AG09319 (cell line): Measurements from ENCODE around the gene OR10H3.

Experiments used
- DNase-seq: peaks from one replicate; pipeline ENCODE4 v3.0.0-alpha.2; 2010; ENCODE audit warnings: low read depth; ENCODE audit errors: extremely low read depth
- TF ChIP-seq, protein P1 (sequence below): IDR thresholded peaks from 2 replicates; pipeline ENCODE4 v1.5.1; 2011; ENCODE audit warnings: low read depth, mild to moderate bottlenecking, inconsistent platforms, low read length, moderate library complexity

OR10H3 gene, protein sequence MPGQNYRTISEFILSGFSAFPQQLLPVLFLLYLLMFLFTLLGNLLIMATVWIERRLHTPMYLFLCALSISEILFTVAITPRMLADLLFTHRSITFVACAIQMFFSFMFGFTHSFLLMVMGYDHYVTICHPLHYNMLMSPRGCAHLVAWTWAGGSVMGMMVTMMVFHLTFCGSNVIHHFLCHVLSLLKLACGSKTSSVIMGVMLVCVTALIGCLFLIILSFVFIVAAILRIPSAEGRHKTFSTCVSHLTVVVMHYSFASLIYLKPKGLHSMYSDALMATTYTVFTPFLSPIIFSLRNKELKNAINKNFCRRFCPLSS

DNA sequence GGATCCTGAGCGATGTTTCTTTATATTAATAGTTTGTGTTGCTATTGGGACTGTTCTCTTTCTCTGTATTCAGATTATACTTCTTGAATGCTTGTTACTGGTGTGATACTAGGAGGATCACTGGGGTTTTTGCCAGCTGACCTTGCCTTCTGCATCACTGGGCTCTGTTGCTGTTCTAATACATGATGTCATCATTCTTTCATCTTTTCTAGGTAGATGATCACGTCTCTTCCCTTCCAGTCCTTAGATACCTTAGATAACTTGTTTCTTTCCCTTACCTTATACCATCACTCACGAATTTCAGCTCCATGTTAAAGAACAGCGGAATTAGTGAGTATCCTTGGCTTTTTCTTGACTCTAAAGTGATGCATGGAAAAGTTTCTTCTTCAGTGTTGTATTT is at the start of gene OR10H3:
Gene OR10H3 (plus strand): TSS at position 264 of the 400 bp plus-strand sequence. CDS start 3,408 bp downstream, outside the sequence.
- no peak for DNase-seq
- TF ChIP-seq, protein P1, sequence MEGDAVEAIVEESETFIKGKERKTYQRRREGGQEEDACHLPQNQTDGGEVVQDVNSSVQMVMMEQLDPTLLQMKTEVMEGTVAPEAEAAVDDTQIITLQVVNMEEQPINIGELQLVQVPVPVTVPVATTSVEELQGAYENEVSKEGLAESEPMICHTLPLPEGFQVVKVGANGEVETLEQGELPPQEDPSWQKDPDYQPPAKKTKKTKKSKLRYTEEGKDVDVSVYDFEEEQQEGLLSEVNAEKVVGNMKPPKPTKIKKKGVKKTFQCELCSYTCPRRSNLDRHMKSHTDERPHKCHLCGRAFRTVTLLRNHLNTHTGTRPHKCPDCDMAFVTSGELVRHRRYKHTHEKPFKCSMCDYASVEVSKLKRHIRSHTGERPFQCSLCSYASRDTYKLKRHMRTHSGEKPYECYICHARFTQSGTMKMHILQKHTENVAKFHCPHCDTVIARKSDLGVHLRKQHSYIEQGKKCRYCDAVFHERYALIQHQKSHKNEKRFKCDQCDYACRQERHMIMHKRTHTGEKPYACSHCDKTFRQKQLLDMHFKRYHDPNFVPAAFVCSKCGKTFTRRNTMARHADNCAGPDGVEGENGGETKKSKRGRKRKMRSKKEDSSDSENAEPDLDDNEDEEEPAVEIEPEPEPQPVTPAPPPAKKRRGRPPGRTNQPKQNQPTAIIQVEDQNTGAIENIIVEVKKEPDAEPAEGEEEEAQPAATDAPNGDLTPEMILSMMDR, result no peak

- TF ChIP-seq, protein P1, result no peak
- DNase-seq, result no peak
These were observed 41.1 kb upstream of the OR10H3 start for GRCh38 chr19:15696654-15697194.

DNA sequence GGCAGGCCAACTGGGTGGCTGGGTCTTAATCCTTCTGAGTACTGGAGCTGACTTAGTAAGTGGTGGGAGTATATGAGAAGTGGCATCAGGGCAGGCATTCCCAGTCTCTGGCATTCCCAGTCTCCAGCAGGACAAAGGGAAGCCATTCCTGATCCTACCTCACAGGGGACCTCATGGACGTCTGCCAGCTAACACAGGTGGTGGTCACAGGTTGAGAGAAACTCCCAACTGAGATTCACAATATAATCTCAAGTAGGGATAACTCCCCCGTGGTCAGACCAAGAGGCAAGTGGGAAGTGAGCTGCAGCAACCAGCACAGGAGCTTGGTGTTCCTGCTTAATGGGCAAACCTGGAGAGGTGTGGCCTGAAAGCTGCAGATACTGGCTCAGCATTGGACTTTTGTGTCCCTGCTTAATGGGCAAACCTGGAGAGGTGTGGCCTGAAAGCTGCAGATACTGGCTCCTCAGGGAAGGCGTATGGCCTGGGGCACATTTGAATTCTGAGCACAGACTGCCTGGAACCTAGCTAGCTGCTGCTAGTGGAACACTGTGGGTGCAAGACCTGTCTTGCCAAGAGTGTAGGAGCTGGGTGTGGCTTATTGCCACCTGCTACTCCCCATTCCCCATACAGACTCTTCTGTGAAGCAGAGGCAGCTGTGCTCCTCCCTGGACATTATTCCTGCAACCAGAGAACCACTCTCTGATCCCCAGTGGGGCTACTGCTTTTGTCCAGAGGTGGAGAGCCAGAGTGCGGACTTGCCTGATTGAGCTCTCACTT is 35.8 kb upstream of the OR10H3 start:
- TF ChIP-seq, protein P1, result no peak
- DNase-seq, result no peak

GRCh38 chr19:15702534-15702930 is 35.3 kb upstream of the OR10H3 start:
- no peak for DNase-seq

GRCh38 chr19:15714638-15715037 is 23.1 kb upstream of the OR10H3 start:
- TF ChIP-seq, protein P1, result no peak
- DNase-seq, result no peak

More at GRCh38 chr19:15702534-15702930, 35.3 kb upstream of the OR10H3 start:
- TF ChIP-seq, protein P1, result no peak

DNA sequence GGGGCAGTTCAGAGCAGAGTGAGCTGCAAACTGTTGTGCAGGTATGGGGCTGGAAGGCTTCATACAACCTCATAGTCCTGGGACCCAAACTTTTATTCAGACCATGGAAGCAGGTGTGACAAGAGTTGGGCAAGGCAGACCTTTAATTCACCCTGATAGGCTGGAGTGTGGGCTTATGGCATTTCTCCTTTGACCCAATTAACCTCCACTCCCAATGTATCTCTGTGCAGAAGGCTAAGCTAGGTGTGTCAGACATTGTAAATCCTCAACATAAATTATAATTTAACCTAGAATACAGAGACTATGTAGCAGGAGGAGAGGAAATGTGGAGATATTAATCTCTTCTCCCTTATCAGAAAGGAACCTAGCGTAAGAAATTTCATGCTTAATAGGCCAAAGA is 22.1 kb upstream of the OR10H3 start:
- TF ChIP-seq, protein P1, result no peak

GRCh38 chr19:15717809-15718208 is 20.0 kb upstream of the OR10H3 start:
- TF ChIP-seq, protein P1, result no peak
- DNase-seq, result no peak

More for the DNA sequence above, 22.1 kb upstream of the OR10H3 start:
- DNase-seq, result no peak
